ENCODE data around the gene OBSCN.

Gene OBSCN

GRCh38 chr1:228417483-228418203 is 209.8 kb downstream of the OBSCN start:
- peak; percentile 76 for DNase-seq (ENCODE audit: low spot score)

GRCh38 chr1:228420968-228421826 is 213.4 kb downstream of the OBSCN start:
- peak; percentile 41 for DNase-seq (ENCODE audit: low spot score)

- DNase-seq (ENCODE audit: low spot score): no peak
Measured at GRCh38 chr1:228423404-228424053, 215.7 kb downstream of the OBSCN start.

- DNase-seq (ENCODE audit: low spot score): no peak
Measured at GRCh38 chr1:228424685-228425660, 217.1 kb downstream of the OBSCN start.

- no peak for DNase-seq (ENCODE audit: low spot score)
Measured at GRCh38 chr1:228426518-228427175, 218.8 kb downstream of the OBSCN start.

GRCh38 chr1:228428412-228428811 is 220.6 kb downstream of the OBSCN start:
- no peak for DNase-seq (ENCODE audit: low spot score)
